Right atrium auricular region (tissue), 2 donors: ENCODE results near the gene GNL3L. TPM values are rescaled to one million over a fixed set of nuclear protein-coding genes. Genes with fewer than 3 reads are reported as not detected.
"Not testable (repeated sequence)": the region's sequence is repeated elsewhere in the genome, so short reads cannot be mapped to it uniquely, and the experiment has no call there.

Source experiments
- DNase-seq: peaks from one replicate; pipeline ENCODE4 v3.0.0-alpha.2; 2019; ENCODE audit warnings: low spot score
- H3K27ac ChIP-seq, 2 donors: fragments of 200-600 bp; sonication (generic); 1 replicate in 1 of 2; 2 replicates in 1 of 2; pipeline ENCODE4 v1.5.1; 2016 to 2019
- H3K27me3 ChIP-seq, 2 donors: fragments of 200-600 bp; sonication (generic); one replicate each; pipeline versions ENCODE4 v1.5.1 to v1.6.0; 2017 to 2019
- H3K36me3 ChIP-seq: fragments of 200-600 bp; sonication (generic); one replicate; pipeline ENCODE4 v1.5.1; 2016
- H3K4me1 ChIP-seq, 2 donors: fragments of 200-600 bp; sonication (generic); one replicate each; pipeline versions ENCODE4 v1.5.1 to v1.6.0; 2017 to 2019
- H3K4me3 ChIP-seq, 2 donors: fragments of 200-600 bp; sonication (generic); 1 replicate in 1 of 2; 2 replicates in 1 of 2; pipeline ENCODE4 v1.5.1; 2017 to 2019; ENCODE audit warnings: mild to moderate bottlenecking in 1 of 2, moderate library complexity in 1 of 2
- H3K9me3 ChIP-seq, 2 donors: fragments of 200-600 bp; sonication (generic); one replicate each; pipeline ENCODE4 v1.5.1; 2019
- CTCF ChIP-seq, 2 donors: fragments of 200-600 bp; sonication (generic); IDR thresholded peaks; one replicate each; pipeline ENCODE4 v1.5.1; 2019; ENCODE audit warnings: antibody characterized with exemption in 2 of 2
- total RNA-seq, 2 donors: library from RNA; depleted of rRNA; stranded (reverse); fragments of >200 nt; gene quantifications; one replicate each; pipeline ENCODE4 v1.1.0, GENCODE V29; 2016

Gene GNL3L
- total RNA-seq, 2 donors from 2014 or later: 24.6 to 35.5 TPM

GRCh38 chrX:54570332-54570731 lies 40.3 kb downstream of the GNL3L start:
- Histone ChIP-seq H3K27me3 (no peaks in the 10 kb centered on the region), H3K36me3 (no peaks in the 10 kb centered on the region), H3K4me3 (no peak overlapping the region), H3K4me1 (no peaks in the 10 kb centered on the region), H3K27ac (no peak overlapping the region), H3K9me3 (peaks cover 7 to 23% of the 10 kb centered on the region in 2 donors)
- TF ChIP-seq CTCF (IDR thresholded peaks at IDR 0.05): no peak
- no peak for DNase-seq

- H3K36me3 ChIP-seq, H3K4me3 ChIP-seq, H3K27ac ChIP-seq, H3K27me3 ChIP-seq, H3K4me1 ChIP-seq, DNase-seq: not testable (repeated sequence)
- peaks cover 7 to 23% of the 10 kb centered on the region in 2 donors for H3K9me3 ChIP-seq
These were observed 42.6 kb downstream of the GNL3L start for GRCh38 chrX:54572641-54573040.

GRCh38 chrX:54597728-54598127 lies 67.7 kb downstream of the GNL3L start:
- Histone ChIP-seq H3K27me3 (no peaks in the 10 kb centered on the region), H3K4me1 (no peaks in the 10 kb centered on the region), H3K36me3 (no peaks in the 10 kb centered on the region), H3K27ac (no peak overlapping the region), H3K4me3 (no peak overlapping the region), H3K9me3 (no peaks in the 10 kb centered on the region)
- no peak for DNase-seq
- no peak for TF ChIP-seq CTCF (IDR thresholded peaks at IDR 0.05)

GRCh38 chrX:54602563-54602962 lies 72.5 kb downstream of the GNL3L start:
- no peak overlapping the region for H3K4me3 ChIP-seq
- no peak overlapping the region for H3K27ac ChIP-seq
- H3K36me3 ChIP-seq: no peaks in the 10 kb centered on the region
- TF ChIP-seq CTCF (IDR thresholded peaks at IDR 0.05): no peak
- no peaks in the 10 kb centered on the region for H3K4me1 ChIP-seq
- no peaks in the 10 kb centered on the region for H3K9me3 ChIP-seq
- no peaks in the 10 kb centered on the region for H3K27me3 ChIP-seq
- DNase-seq: no peak

Other genes with a start within 250 kb of the GNL3L start
- 1 to 10 TPM; 1.7 to 3.0 TPM for gene WNK3, start 172.2 kb upstream of the GNL3L start, total RNA-seq
- 10 to 100 TPM; 16.9 to 18.8 TPM for gene TSR2, start 89.8 kb upstream of the GNL3L start, total RNA-seq
- 1 to 10 TPM; 5.7 to 6.6 TPM for gene FGD1, start 34.0 kb upstream of the GNL3L start, total RNA-seq